Hepatocyte (in vitro differentiated cells): ENCODE measurements around the gene DNAH9.

Experiments used
- CTCF ChIP-seq: fragments of 200-600 bp; sonication (generic); IDR thresholded peaks from 2 replicates; pipeline ENCODE4 v1.5.1; 2016; ENCODE audit warnings: antibody characterized with exemption, mild to moderate bottlenecking; ENCODE audit not compliant: poor library complexity
- EZH2 ChIP-seq: fragments of 200-600 bp; sonication (generic); IDR thresholded peaks from 2 replicates; pipeline ENCODE4 v1.6.1; 2016; ENCODE audit warnings: antibody characterized with exemption, mild to moderate bottlenecking, borderline replicate concordance
- EZH2phosphoT487 ChIP-seq: fragments of 200-600 bp; sonication (generic); IDR thresholded peaks from one replicate; pipeline ENCODE4 v1.6.1; 2018; ENCODE audit warnings: antibody characterized with exemption, mild to moderate bottlenecking, low read depth, moderate library complexity; ENCODE audit not compliant: unreplicated experiment, severe bottlenecking

- TF ChIP-seq CTCF: no peak
- TF ChIP-seq EZH2: no peak
- TF ChIP-seq EZH2phosphoT487: no peak
Measured at GRCh38 chr17:11943759-11944347, 345.6 kb downstream of the DNAH9 start.
